ENCODE data around the gene SNX5. TPM values are rescaled to one million over a fixed set of nuclear protein-coding genes. Genes with fewer than 3 reads are reported as not detected.

SNX5 gene
- total and polyA plus RNA-seq, 2 of the 13 experiments (the other 11 are each of a cell fraction or from before 2014, with no cell fraction given): 664 to 1,040 TPM

DNA sequence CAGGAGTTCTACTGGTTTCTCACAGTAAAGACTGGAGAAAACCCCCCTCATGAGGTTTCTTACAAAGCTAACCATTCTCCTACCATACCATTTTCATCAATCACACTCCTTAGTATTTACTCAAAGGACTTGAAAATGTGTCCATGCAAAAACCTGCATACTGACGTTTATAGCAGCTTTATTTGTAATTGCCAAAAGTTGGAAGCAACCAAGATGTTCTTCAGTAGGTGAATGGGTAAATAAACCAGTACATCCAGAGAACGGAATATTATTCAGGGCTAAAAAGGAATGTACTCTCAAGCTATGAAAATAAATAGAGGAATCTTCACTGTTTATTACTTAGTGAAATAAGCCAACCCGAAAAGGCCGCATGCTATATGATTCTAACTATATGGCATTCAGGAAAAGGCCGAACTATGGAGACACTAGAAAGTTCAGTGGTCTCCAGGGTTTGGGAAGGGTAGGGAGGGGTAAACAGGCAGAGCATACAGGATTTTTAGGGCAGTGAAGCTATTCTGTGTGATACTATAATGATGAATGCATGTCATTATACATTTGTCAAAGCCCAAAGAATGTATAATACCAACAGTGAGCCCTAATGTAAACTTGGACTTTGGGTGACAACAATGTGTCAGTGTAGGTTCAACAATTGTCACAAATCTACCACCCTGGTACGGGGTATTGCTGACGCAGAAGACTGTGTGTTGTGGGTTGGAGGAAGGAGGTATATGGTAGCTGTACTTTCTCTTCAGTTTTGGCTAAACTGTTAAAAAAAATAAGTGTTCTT lies 50.6 kb downstream of the SNX5 start (continued):
- TF ChIP-seq SOX6 (IDR thresholded peaks at IDR 0.05) (no peak), SOX6 (CRISPR knock-in tag; IDR thresholded peaks at IDR 0.05) (peak; percentile 85), ZNF670 (CRISPR knock-in tag; IDR thresholded peaks at IDR 0.05; ENCODE audit: borderline replicate concordance) (no peak), SCMH1 (CRISPR knock-in tag; IDR thresholded peaks at IDR 0.05; ENCODE audit: borderline replicate concordance) (no peak), TOE1 (CRISPR knock-in tag; IDR thresholded peaks at IDR 0.05) (no peak), SOX13 (IDR thresholded peaks at IDR 0.05) (no peak), SOX13 (CRISPR knock-in tag; conservative IDR thresholded peaks at IDR 0.05 in 1 of 2, IDR thresholded peaks at IDR 0.05 in 1 of 2) (peak in 1 of 2 experiments; percentile 93; a peak in 2 of 4 replicates), BCL6 (CRISPR knock-in tag; IDR thresholded peaks at IDR 0.05) (peak; percentile 48), NR1H2 (CRISPR knock-in tag; IDR thresholded peaks at IDR 0.05; ENCODE audit: borderline replicate concordance, low read depth) (no peak), NCOR1 (IDR thresholded peaks at IDR 0.05; ENCODE audit: borderline replicate concordance, low read length) (peak; percentile 45; the same call in 1 of the 2 replicates), TEAD2 (CRISPR knock-in tag; IDR thresholded peaks at IDR 0.05) (no peak), ZNF264 (CRISPR knock-in tag; IDR thresholded peaks at IDR 0.05) (0 out of 2 replicates have a peak, but pooled peaks have one; percentile 25), WIZ (CRISPR knock-in tag; IDR thresholded peaks at IDR 0.05) (no peak), SNRNP70 (IDR thresholded peaks at IDR 0.05; ENCODE audit: low read depth, low read length) (no peak), ZNF557 (CRISPR knock-in tag; IDR thresholded peaks at IDR 0.05) (0 out of 2 replicates have a peak, but pooled peaks have one; percentile 61), ZSCAN22 (CRISPR knock-in tag; IDR thresholded peaks at IDR 0.05) (no peak), KAT7 (CRISPR knock-in tag; IDR thresholded peaks at IDR 0.05; ENCODE audit: borderline replicate concordance) (no peak), NBN (conservative IDR thresholded peaks at IDR 0.05) (no peak), GZF1 (CRISPR knock-in tag; IDR thresholded peaks at IDR 0.05) (no peak), BRD4 (CRISPR knock-in tag; IDR thresholded peaks at IDR 0.05) (no peak), HOXA5 (CRISPR knock-in tag; IDR thresholded peaks at IDR 0.05) (no peak), SYNCRIP (IDR thresholded peaks at IDR 0.05; ENCODE audit: insufficient read depth, low read depth, low read length) (no peak), SMAD1 (CRISPR knock-in tag; IDR thresholded peaks at IDR 0.05; ENCODE audit: borderline replicate concordance, low read depth) (no peak), POLR2G (IDR thresholded peaks at IDR 0.05; ENCODE audit: low read depth, low read length) (no peak), LCORL (IDR thresholded peaks at IDR 0.05) (peak; percentile 93), LCORL (CRISPR knock-in tag; IDR thresholded peaks at IDR 0.05) (no peak; the same call in 1 of the 2 replicates)
- TF ChIP-seq, protein P1, sequence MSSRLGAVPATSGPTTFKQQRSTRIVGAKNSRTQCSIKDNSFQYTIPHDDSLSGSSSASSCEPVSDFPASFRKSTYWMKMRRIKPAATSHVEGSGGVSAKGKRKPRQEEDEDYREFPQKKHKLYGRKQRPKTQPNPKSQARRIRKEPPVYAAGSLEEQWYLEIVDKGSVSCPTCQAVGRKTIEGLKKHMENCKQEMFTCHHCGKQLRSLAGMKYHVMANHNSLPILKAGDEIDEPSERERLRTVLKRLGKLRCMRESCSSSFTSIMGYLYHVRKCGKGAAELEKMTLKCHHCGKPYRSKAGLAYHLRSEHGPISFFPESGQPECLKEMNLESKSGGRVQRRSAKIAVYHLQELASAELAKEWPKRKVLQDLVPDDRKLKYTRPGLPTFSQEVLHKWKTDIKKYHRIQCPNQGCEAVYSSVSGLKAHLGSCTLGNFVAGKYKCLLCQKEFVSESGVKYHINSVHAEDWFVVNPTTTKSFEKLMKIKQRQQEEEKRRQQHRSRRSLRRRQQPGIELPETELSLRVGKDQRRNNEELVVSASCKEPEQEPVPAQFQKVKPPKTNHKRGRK (CRISPR knock-in tag; IDR thresholded peaks at IDR 0.05): no peak
- TF ChIP-seq, protein P2, sequence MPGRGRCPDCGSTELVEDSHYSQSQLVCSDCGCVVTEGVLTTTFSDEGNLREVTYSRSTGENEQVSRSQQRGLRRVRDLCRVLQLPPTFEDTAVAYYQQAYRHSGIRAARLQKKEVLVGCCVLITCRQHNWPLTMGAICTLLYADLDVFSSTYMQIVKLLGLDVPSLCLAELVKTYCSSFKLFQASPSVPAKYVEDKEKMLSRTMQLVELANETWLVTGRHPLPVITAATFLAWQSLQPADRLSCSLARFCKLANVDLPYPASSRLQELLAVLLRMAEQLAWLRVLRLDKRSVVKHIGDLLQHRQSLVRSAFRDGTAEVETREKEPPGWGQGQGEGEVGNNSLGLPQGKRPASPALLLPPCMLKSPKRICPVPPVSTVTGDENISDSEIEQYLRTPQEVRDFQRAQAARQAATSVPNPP (CRISPR knock-in tag; IDR thresholded peaks at IDR 0.05): no peak
- TF ChIP-seq, protein P3, sequence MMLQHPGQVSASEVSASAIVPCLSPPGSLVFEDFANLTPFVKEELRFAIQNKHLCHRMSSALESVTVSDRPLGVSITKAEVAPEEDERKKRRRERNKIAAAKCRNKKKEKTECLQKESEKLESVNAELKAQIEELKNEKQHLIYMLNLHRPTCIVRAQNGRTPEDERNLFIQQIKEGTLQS (CRISPR knock-in tag; IDR thresholded peaks at IDR 0.05): 0 out of 2 replicates have a peak, but pooled peaks have one; percentile 26
- TF ChIP-seq, protein P4, sequence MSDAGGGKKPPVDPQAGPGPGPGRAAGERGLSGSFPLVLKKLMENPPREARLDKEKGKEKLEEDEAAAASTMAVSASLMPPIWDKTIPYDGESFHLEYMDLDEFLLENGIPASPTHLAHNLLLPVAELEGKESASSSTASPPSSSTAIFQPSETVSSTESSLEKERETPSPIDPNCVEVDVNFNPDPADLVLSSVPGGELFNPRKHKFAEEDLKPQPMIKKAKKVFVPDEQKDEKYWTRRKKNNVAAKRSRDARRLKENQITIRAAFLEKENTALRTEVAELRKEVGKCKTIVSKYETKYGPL (CRISPR knock-in tag; IDR thresholded peaks at IDR 0.05): no peak
